Stimulated activated CD4-positive, alpha-beta T cell treated with anti-CD3 and anti-CD28 coated beads, Interleukin-4, amount 100 ng/mL, for 1 hour (primary cell): ENCODE measurements around the gene RAB38.

Source experiments
- DNase-seq: peaks from one replicate; pipeline ENCODE4 v3.0.0-alpha.2; 2020

Gene RAB38

GRCh38 chr11:88174709-88175568 is at the start of gene RAB38:
Gene RAB38 (minus strand): TSS chr11:88175443. CDS start chr11:88175384, 59 bp downstream.
- peak; percentile 51 for DNase-seq

GRCh38 chr11:88213406-88213805 is 38.2 kb upstream of the RAB38 start:
- DNase-seq, result no peak

GRCh38 chr11:88212300-88212699 is 37.1 kb upstream of the RAB38 start:
- DNase-seq, result no peak

- no peak for DNase-seq
Measured at GRCh38 chr11:88208745-88209144, 33.5 kb upstream of the RAB38 start.

GRCh38 chr11:88206751-88207150 is 31.5 kb upstream of the RAB38 start:
- no peak for DNase-seq

- no peak for DNase-seq
Measured at GRCh38 chr11:88204353-88204752, 29.1 kb upstream of the RAB38 start.

- no peak for DNase-seq
Measured at GRCh38 chr11:88203604-88204003, 28.4 kb upstream of the RAB38 start.

- no peak for DNase-seq
Measured at GRCh38 chr11:88202498-88202897, 27.3 kb upstream of the RAB38 start.

- no peak for DNase-seq
Measured at GRCh38 chr11:88196393-88196792, 21.1 kb upstream of the RAB38 start.

GRCh38 chr11:88195908-88196307 is 20.7 kb upstream of the RAB38 start:
- no peak for DNase-seq

GRCh38 chr11:88194990-88195389 is 19.7 kb upstream of the RAB38 start:
- no peak for DNase-seq

- DNase-seq, result no peak
Measured at GRCh38 chr11:88193278-88193677, 18.0 kb upstream of the RAB38 start.

GRCh38 chr11:88188932-88189253 is 13.7 kb upstream of the RAB38 start:
- DNase-seq, result no peak

GRCh38 chr11:88188251-88188931 is 13.1 kb upstream of the RAB38 start:
- no peak for DNase-seq

GRCh38 chr11:88183233-88183632 is 8.0 kb upstream of the RAB38 start:
- DNase-seq, result no peak

- DNase-seq, result no peak
Measured at GRCh38 chr11:88181776-88182175, 6.5 kb upstream of the RAB38 start.

- no peak for DNase-seq
Measured at GRCh38 chr11:88179971-88180629, 4.9 kb upstream of the RAB38 start.

- no peak for DNase-seq
Measured at GRCh38 chr11:88179141-88179540, 3.9 kb upstream of the RAB38 start.

- DNase-seq, result no peak
Measured at GRCh38 chr11:88178191-88178590, 2.9 kb upstream of the RAB38 start.

- no peak for DNase-seq
Measured at GRCh38 chr11:88175569-88176075, 379 bp upstream of the RAB38 start.

GRCh38 chr11:88173956-88174355 is 1.3 kb downstream of the RAB38 start:
- no peak for DNase-seq

- DNase-seq, result no peak
Measured at GRCh38 chr11:88171982-88172381, 3.3 kb downstream of the RAB38 start.

- DNase-seq, result no peak
Measured at GRCh38 chr11:88170673-88171072, 4.6 kb downstream of the RAB38 start.

GRCh38 chr11:88169881-88170280 is 5.4 kb downstream of the RAB38 start:
- no peak for DNase-seq
